HFFc6 (cell line): ENCODE results near the gene NLRC3. TPM values are rescaled to one million over a fixed set of nuclear protein-coding genes. Genes with fewer than 3 reads are reported as not detected.
A peak's percentile ranks its signal among the peaks of the same experiment; 100 is the strongest.

Source experiments
- DNase-seq: peaks from one replicate; pipeline ENCODE4 v3.0.0-alpha.2; 2018
- H3K27ac Mint-ChIP-seq: 2 replicates; pipeline ENCODE4 v1.8.0; 2020; ENCODE audit warnings: mild to moderate bottlenecking, mixed read lengths
- H3K27me3 Mint-ChIP-seq: 2 replicates; pipeline ENCODE4 v1.8.0; 2021; ENCODE audit warnings: mild to moderate bottlenecking, moderate library complexity, mixed read lengths; ENCODE audit not compliant: insufficient read depth
- H3K36me3 Mint-ChIP-seq: 2 replicates; pipeline ENCODE4 v1.8.0; 2021; ENCODE audit warnings: low read depth, mixed read lengths
- H3K4me1 Mint-ChIP-seq: 2 replicates; pipeline ENCODE4 v1.8.0; 2020; ENCODE audit warnings: low read depth, mixed read lengths
- H3K4me3 Mint-ChIP-seq: 2 replicates; pipeline ENCODE4 v1.8.0; 2020; ENCODE audit warnings: mild to moderate bottlenecking, moderate library complexity, mixed read lengths
- H3K9me3 Mint-ChIP-seq: 2 replicates; pipeline ENCODE4 v1.8.0; 2020; ENCODE audit warnings: mild to moderate bottlenecking, mixed read lengths
- total RNA-seq, 6 experiments: library from RNA; stranded (reverse); fragmentation: NEBNext Ultra II Directional; extraction: Animal tissue kit (Norgen Biotek cat#: 25700); gene quantifications; 2 replicates in 1 of 6; 3 replicates in 5 of 6; pipeline ENCODE4 v1.2.3, GENCODE V29; 2021
- TF ChIP-seq, protein P1 (sequence below): fragments of 200-600 bp; sonication (generic); IDR thresholded peaks from 2 replicates; pipeline ENCODE4 v1.5.0; 2021; ENCODE audit warnings: antibody characterized with exemption, mild to moderate bottlenecking

Gene NLRC3
- total RNA-seq, 6 experiments from 2014 or later, result not detected

DNA sequence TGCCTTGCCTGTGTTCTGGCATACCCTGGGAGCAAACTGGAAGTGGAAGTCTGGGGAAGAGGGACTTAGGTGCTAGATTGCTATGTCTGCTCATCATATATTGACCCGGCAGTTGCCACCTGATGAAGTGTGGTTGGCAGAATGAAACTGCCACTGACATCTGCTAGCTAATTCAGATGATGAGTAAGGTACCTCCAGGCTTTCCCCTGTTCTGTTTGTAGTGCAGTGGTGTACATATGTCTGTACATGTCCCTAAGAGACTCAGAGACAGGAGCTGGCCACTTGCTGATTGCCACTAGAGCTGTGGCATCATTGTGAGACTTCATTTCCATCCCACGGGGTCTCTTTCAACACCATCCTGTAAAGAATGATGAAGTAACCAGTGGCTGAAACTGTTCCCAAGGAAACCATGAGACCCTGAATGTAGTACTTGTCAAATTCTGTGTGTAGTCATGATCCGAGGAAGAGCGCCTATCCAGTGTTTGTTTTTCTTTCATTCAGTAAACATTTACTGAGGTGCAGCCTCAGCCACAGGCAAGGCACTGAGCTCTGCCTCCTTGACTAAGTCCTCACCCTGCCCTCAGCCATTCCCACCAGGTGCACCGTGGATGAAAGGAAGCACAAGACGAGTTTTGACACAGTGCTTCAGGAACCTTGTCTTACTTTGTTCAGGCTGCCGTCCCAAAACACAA lies 63.2 kb downstream of the NLRC3 start:
- DNase-seq, result no peak
- Mint-ChIP-seq H3K4me1 (peaks cover 17% of the 10 kb centered on the region), H3K4me3 (no peak overlapping the region), H3K27ac (peak overlapping the region; percentile 69), H3K36me3 (peaks cover 35% of the 10 kb centered on the region), H3K9me3 (no peaks in the 10 kb centered on the region), H3K27me3 (no peaks in the 10 kb centered on the region; the same call in none of the 2 replicates)
- TF ChIP-seq, protein P1, sequence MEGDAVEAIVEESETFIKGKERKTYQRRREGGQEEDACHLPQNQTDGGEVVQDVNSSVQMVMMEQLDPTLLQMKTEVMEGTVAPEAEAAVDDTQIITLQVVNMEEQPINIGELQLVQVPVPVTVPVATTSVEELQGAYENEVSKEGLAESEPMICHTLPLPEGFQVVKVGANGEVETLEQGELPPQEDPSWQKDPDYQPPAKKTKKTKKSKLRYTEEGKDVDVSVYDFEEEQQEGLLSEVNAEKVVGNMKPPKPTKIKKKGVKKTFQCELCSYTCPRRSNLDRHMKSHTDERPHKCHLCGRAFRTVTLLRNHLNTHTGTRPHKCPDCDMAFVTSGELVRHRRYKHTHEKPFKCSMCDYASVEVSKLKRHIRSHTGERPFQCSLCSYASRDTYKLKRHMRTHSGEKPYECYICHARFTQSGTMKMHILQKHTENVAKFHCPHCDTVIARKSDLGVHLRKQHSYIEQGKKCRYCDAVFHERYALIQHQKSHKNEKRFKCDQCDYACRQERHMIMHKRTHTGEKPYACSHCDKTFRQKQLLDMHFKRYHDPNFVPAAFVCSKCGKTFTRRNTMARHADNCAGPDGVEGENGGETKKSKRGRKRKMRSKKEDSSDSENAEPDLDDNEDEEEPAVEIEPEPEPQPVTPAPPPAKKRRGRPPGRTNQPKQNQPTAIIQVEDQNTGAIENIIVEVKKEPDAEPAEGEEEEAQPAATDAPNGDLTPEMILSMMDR, result no peak

DNA sequence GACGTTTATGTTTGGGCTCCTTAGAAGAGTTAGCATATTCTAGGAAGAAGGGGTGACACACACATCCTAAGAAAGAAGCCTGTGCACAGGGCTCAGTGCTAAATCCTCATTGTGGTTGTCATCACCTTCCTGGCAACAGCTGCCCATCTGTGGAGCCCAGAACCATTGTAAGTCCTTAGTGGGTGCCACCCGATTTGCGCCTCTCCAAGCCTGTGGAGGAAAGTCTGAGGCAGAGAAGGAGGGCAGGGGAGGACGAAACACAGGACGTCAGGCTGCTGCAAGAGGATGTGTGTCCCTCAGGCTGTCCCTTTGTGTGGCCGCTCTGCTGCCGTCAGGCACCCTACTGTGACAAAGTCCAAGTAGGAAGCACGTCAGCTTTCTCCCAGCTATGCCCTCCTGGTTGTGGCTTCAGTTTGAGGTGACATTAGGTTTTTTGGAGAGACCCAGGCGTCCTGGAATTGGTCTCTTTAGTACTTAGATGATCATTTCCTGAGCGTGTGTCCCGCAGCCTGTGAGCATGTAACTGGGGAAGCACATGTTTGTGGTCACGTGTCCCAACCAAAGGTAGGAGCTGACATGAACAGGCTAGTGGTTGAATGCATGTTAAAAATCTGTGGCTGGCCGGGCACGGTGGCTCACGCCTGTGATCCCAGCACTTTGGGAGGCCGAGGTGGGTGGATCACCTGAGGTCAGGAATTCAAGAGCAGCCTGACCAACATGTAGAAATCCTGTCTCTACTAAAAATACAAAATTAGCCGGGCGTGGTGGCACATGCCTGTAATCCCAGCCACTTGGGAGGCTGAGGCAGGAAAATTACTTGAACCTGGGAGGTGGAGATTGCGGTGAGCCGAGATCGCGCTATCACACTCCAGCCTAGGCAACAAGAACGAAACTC lies 65.7 kb downstream of the NLRC3 start:
- Mint-ChIP-seq H3K9me3 (no peaks in the 10 kb centered on the region), H3K4me3 (no peak overlapping the region), H3K27ac (no peak overlapping the region), H3K27me3 (no peaks in the 10 kb centered on the region; the same call in none of the 2 replicates), H3K36me3 (peaks cover 34% of the 10 kb centered on the region), H3K4me1 (peaks cover 17% of the 10 kb centered on the region)
- TF ChIP-seq, protein P1, result no peak
- DNase-seq, result no peak

DNA sequence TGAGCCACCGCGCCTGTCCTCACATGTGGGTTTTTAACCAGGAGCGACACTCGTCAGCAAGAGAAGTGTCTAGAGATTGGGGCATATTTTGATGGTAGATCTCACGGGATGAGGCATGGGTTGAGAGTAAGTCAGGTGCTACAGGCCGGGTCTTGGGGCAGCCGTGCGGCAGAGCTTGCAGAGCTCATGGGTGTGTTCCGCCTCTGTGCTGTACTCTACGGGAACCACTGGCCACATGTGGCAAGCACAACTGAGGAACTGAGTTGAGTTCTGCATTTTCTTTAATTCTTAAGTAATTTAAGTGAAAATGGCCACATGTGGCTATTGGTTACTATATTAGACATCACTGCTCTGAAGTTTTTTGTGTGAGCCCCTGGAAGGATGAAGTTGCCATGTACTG lies 66.8 kb downstream of the NLRC3 start:
- Mint-ChIP-seq H3K27ac (no peak overlapping the region), H3K4me1 (peaks cover 17% of the 10 kb centered on the region), H3K9me3 (no peaks in the 10 kb centered on the region), H3K36me3 (peaks cover 41% of the 10 kb centered on the region), H3K27me3 (no peaks in the 10 kb centered on the region; the same call in none of the 2 replicates), H3K4me3 (no peak overlapping the region)
- TF ChIP-seq, protein P1, result no peak
- no peak for DNase-seq

DNA sequence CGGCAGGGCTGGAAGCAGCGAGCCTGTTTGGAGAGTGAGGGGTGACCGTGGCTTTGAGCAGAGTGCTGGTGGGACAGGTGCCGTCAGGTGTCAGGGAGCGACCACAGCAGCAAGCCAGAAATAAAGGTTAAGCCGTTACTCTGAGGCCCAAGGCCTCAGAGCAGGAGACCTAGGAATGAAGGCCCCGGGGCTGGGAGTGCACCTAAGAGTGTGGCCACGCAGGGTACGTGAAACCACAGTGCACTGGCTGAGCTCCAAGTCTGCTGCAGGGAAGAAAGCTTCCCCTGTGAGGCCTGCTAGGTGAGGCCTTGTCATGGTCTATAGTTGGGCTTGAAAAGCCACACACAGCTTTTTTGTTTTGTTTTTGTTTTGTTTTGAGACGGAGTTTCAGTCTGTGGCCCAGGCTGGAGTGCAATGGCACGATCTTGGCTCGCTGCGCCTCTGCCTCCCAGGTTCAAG lies 67.7 kb downstream of the NLRC3 start:
- Mint-ChIP-seq H3K4me1 (peaks cover 10% of the 10 kb centered on the region), H3K36me3 (peaks cover 35% of the 10 kb centered on the region), H3K27me3 (no peaks in the 10 kb centered on the region; the same call in 1 of the 2 replicates), H3K4me3 (no peak overlapping the region), H3K27ac (no peak overlapping the region), H3K9me3 (no peaks in the 10 kb centered on the region)
- TF ChIP-seq, protein P1, result no peak
- DNase-seq, result no peak

DNA sequence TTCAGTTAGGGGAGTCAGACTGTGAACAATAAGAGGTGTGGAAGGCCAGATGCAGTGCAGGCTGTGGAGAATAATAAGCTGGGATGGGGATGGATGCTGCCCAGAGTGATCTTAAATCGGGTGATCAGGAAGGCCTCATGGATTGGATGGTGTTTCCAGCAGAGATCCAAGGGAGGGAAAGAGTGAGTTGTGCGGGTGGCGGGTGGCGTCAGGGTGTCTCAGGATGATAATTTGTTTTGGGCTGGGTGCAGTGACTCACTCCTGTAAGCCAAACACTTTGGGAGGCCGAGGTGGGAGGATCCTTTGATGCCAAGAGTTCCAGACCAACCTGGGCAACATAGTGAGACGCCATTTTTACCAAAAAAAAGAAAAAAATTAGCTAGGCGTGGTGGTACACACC lies 68.5 kb downstream of the NLRC3 start:
- no peaks in the 10 kb centered on the region for H3K9me3 Mint-ChIP-seq
- TF ChIP-seq, protein P1, result no peak
- peaks cover 2% of the 10 kb centered on the region for H3K4me1 Mint-ChIP-seq
- no peaks in the 10 kb centered on the region; the same call in 1 of the 2 replicates for H3K27me3 Mint-ChIP-seq
- H3K4me3 Mint-ChIP-seq, result no peak overlapping the region
- no peak for DNase-seq
- no peak overlapping the region for H3K27ac Mint-ChIP-seq
- peaks cover 31% of the 10 kb centered on the region for H3K36me3 Mint-ChIP-seq
